ENCODE measurements around the gene YDJC.

DNA sequence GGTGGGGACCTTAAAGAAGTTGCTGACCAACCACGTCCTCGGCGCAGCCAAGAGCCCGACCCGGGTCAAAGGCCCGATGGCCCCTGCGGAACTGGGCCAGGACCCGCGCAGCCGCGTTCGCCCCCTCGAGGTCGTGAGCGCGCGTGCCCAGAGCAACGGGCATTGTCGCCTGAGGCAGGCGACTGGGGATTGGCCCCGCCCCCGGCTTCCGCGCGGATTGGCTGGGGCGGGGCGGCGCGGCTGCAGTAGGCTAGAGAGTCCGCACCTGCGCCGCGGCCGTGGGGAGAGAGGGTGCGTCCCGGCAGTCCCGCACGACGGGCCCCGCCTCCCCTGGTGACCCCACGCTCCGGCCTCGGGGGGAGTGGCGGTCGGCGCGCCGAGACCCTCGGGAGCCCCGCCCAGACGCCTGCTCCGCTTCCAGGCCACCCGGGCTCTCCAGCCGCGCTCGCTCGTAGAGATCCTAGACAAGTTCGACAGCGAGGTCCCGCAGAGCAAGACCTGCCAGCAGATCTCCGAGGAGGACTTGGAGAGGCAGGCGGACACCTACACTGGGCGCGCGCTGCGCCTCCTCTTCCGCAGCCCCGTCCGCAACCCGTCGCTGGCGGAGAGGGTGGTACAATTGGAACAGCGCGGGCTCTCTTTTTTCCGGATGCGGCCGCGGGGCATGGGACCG lies 27.7 kb upstream of the YDJC start:
- no peak for TF ChIP-seq POLR2A (IDR thresholded peaks at IDR 0.05)
- TF ChIP-seq, protein P1, sequence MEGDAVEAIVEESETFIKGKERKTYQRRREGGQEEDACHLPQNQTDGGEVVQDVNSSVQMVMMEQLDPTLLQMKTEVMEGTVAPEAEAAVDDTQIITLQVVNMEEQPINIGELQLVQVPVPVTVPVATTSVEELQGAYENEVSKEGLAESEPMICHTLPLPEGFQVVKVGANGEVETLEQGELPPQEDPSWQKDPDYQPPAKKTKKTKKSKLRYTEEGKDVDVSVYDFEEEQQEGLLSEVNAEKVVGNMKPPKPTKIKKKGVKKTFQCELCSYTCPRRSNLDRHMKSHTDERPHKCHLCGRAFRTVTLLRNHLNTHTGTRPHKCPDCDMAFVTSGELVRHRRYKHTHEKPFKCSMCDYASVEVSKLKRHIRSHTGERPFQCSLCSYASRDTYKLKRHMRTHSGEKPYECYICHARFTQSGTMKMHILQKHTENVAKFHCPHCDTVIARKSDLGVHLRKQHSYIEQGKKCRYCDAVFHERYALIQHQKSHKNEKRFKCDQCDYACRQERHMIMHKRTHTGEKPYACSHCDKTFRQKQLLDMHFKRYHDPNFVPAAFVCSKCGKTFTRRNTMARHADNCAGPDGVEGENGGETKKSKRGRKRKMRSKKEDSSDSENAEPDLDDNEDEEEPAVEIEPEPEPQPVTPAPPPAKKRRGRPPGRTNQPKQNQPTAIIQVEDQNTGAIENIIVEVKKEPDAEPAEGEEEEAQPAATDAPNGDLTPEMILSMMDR (IDR thresholded peaks at IDR 0.05 in 4 of 5, conservative IDR thresholded peaks at IDR 0.05 in 1 of 5), result no peak

All from gastrocnemius medialis (tissue), 4 donors.